SU-DHL-6 (cell line): ENCODE measurements around the gene GAB4.

Source experiments
- H2AFZ ChIP-seq: fragments of 200-600 bp; sonication (generic); 2 replicates; pipeline ENCODE4 v1.6.1; 2014; ENCODE audit warnings: low read depth, mild to moderate bottlenecking, moderate library complexity, mixed read lengths, antibody characterized with exemption, low read length; ENCODE audit not compliant: severe bottlenecking
- H3F3A ChIP-seq: fragments of 200-600 bp; shearing (Covaris generic); 2 replicates; pipeline ENCODE4 v1.6.0; 2016; ENCODE audit warnings: antibody characterized with exemption, mild to moderate bottlenecking; ENCODE audit not compliant: insufficient read depth
- H3K27ac ChIP-seq: fragments of 200-600 bp; sonication (generic); 2 replicates; pipeline ENCODE4 v1.5.1; 2016; ENCODE audit warnings: low read depth, mild to moderate bottlenecking, low read length, moderate library complexity, mixed read lengths
- H3K27me3 ChIP-seq: fragments of 200-600 bp; sonication (generic), shearing (Covaris generic); 2 replicates; pipeline ENCODE4 v1.6.0; 2014; ENCODE audit warnings: mild to moderate bottlenecking, low read length
- H3K36me3 ChIP-seq: fragments of 200-600 bp; sonication (generic); 2 replicates; pipeline ENCODE4 v1.6.1; 2014; ENCODE audit warnings: mild to moderate bottlenecking, low read length, mixed read lengths
- H3K4me2 ChIP-seq: fragments of 300-600, 200-600 bp; shearing (Covaris generic), sonication (generic); 2 replicates; pipeline ENCODE4 v1.6.0; 2014; ENCODE audit warnings: low read length, low read depth, mild to moderate bottlenecking; ENCODE audit not compliant: poor library complexity, severe bottlenecking
- H3K4me3 ChIP-seq: fragments of 200-600 bp; sonication (generic); 2 replicates; pipeline ENCODE4 v1.5.1; 2014; ENCODE audit warnings: antibody characterized with exemption, low read length, mild to moderate bottlenecking, mixed read lengths; ENCODE audit not compliant: insufficient read depth, poor library complexity, severe bottlenecking
- H3K79me2 ChIP-seq: fragments of 200-600 bp; sonication (generic); 2 replicates; pipeline ENCODE4 v1.6.1; 2014; ENCODE audit warnings: mild to moderate bottlenecking, low read length, moderate library complexity; ENCODE audit not compliant: insufficient read depth
- H3K9ac ChIP-seq: fragments of 200-600 bp; sonication (generic); 2 replicates; pipeline ENCODE4 v1.7.0; 2014; ENCODE audit warnings: mild to moderate bottlenecking, low read length
- H3K9me2 ChIP-seq: fragments of 200-600 bp; sonication (generic); replicated peaks from 2 replicates; pipeline ENCODE4 v1.6.1; 2014; ENCODE audit warnings: low read length; ENCODE audit not compliant: insufficient read depth
- H3K9me3 ChIP-seq: fragments of 200-600 bp; sonication (generic); 2 replicates; pipeline ENCODE4 v1.6.1; 2014; ENCODE audit warnings: low read length, mixed read lengths; ENCODE audit not compliant: insufficient read depth
- H4K20me1 ChIP-seq: fragments of 200-600 bp; sonication (generic); 2 replicates; pipeline ENCODE4 v1.6.1; 2014; ENCODE audit warnings: low read depth, mild to moderate bottlenecking, antibody characterized with exemption, low read length, moderate library complexity, mixed read lengths
- EZH2phosphoT487 ChIP-seq: fragments of 200-600 bp; sonication (generic), shearing (Covaris generic); conservative IDR thresholded peaks from 2 replicates; pipeline ENCODE4 v1.6.1; 2018; ENCODE audit warnings: mild to moderate bottlenecking, antibody characterized with exemption, low read length, moderate library complexity, mixed read lengths
- TF ChIP-seq, protein P1 (sequence below): fragments of 200-600 bp; sonication (generic); IDR thresholded peaks from one replicate; pipeline ENCODE4 v1.5.1; 2017; ENCODE audit warnings: antibody characterized with exemption, mild to moderate bottlenecking, low read length, moderate library complexity; ENCODE audit not compliant: insufficient read depth, poor library complexity, severe bottlenecking

Gene GAB4

DNA sequence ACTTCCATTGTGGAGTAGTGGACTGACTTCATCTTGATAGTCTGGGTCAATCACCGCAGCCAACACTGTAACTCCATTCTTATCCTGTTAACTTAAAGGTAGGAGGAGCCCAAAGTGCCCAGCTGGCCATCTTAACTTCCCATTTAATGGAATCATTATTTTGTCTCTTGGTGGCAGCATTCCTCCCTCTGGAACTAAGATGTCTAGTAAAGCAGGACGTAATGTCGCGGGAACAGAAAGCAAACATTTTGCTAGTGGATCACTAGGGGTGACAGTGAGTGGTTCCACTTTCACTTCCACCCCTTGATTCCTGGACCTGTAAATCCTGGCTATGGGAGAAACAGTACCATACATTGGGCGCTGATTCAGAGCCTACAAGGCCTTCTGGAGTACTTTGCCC is 71.4 kb downstream of the GAB4 start:
- H2AFZ ChIP-seq, result no peak overlapping the region
- H3K27ac ChIP-seq, result no peak overlapping the region
- H3K9me2 ChIP-seq, result no peaks in the 10 kb centered on the region
- no peaks in the 10 kb centered on the region for H3K79me2 ChIP-seq
- H3K9ac ChIP-seq, result no peak overlapping the region
- H3K4me3 ChIP-seq, result no peak overlapping the region
- no peaks in the 10 kb centered on the region for H3K9me3 ChIP-seq
- no peaks in the 10 kb centered on the region for H3K36me3 ChIP-seq
- H3K27me3 ChIP-seq, result no peaks in the 10 kb centered on the region
- H3K4me2 ChIP-seq, result no peak overlapping the region
- H3F3A ChIP-seq, result no peaks in the 10 kb centered on the region
- TF ChIP-seq, protein P1, sequence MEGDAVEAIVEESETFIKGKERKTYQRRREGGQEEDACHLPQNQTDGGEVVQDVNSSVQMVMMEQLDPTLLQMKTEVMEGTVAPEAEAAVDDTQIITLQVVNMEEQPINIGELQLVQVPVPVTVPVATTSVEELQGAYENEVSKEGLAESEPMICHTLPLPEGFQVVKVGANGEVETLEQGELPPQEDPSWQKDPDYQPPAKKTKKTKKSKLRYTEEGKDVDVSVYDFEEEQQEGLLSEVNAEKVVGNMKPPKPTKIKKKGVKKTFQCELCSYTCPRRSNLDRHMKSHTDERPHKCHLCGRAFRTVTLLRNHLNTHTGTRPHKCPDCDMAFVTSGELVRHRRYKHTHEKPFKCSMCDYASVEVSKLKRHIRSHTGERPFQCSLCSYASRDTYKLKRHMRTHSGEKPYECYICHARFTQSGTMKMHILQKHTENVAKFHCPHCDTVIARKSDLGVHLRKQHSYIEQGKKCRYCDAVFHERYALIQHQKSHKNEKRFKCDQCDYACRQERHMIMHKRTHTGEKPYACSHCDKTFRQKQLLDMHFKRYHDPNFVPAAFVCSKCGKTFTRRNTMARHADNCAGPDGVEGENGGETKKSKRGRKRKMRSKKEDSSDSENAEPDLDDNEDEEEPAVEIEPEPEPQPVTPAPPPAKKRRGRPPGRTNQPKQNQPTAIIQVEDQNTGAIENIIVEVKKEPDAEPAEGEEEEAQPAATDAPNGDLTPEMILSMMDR, result no peak
- TF ChIP-seq EZH2phosphoT487, result no peak
- H4K20me1 ChIP-seq, result no peaks in the 10 kb centered on the region

DNA sequence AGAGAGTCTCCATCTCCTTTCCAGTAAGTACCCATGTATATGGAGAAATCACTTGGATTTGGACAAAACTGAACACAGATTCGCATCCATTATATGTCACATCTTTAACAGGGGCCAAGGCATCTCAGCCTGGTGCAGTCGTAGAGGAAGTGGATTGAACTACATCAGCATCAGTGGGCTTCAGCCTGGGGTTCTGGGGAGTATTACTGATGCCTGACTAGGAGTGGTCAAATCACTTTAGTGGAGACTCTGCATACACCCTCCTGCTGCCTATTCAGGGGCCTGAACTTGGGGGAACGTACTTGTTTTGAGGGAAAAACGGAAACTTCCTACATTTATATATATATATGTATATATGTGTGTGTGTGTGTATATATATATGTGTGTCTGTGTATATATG is 72.8 kb downstream of the GAB4 start:
- no peak overlapping the region for H3K4me2 ChIP-seq
- H2AFZ ChIP-seq, result no peak overlapping the region
- no peaks in the 10 kb centered on the region for H3K27me3 ChIP-seq
- H3K36me3 ChIP-seq, result no peaks in the 10 kb centered on the region
- no peak for TF ChIP-seq EZH2phosphoT487
- TF ChIP-seq, protein P1, result no peak
- no peaks in the 10 kb centered on the region for H3K9me2 ChIP-seq
- H4K20me1 ChIP-seq, result no peaks in the 10 kb centered on the region
- H3K27ac ChIP-seq, result no peak overlapping the region
- H3K9me3 ChIP-seq, result no peaks in the 10 kb centered on the region
- no peaks in the 10 kb centered on the region for H3K79me2 ChIP-seq
- no peak overlapping the region for H3K9ac ChIP-seq
- no peaks in the 10 kb centered on the region for H3F3A ChIP-seq
- no peak overlapping the region for H3K4me3 ChIP-seq

DNA sequence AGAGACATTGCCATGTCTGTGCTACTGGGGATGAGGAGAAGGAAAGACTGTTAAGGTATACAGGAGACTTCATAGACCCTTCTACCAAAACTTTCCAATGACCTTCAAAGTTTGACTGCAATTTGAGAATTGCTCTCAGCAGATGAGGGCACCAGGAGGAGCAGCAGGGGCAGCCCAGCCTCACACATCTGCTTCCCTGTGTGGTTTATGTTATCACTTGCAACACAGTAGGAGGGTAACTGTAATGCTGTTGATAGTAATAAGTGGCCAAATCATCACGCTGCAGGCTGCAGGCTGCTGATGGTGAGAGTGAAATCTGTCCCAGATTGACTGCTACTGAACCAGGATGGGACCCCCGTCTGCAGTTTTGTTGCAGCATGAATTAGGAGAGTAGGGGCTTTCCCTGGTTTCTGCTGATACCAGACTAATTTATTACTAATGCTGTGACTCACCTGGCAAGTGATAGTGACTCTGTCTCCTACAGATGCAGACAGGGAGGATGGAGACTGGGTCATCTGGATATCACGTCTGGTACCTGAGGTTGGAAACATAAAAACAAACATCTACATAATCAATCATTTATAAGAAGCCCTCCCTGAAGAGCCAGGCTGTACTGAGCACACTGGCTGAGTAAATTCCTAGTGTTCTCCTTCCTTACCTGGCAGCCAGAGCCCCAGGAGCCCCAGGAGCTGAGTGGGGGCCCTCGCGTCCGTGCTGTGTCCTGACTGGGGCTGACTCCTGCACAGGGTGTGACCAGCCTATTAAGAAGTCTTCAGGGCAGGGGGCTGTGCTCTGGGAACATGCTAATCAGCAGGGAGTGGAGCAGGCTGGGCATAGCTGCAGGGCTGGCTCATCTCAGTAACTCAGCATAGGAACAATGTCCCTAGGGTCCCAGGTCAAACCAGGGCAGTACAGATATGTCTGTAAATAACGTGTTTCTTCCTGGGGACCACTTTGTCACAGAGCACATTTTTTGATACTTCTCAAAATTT is 74.4 kb downstream of the GAB4 start:
- Histone ChIP-seq H3F3A (no peaks in the 10 kb centered on the region), H3K4me3 (no peak overlapping the region), H4K20me1 (no peaks in the 10 kb centered on the region), H3K36me3 (no peaks in the 10 kb centered on the region), H3K9ac (no peak overlapping the region), H2AFZ (no peak overlapping the region), H3K27me3 (no peaks in the 10 kb centered on the region), H3K27ac (no peak overlapping the region), H3K79me2 (no peaks in the 10 kb centered on the region), H3K4me2 (no peak overlapping the region), H3K9me2 (no peaks in the 10 kb centered on the region), H3K9me3 (no peaks in the 10 kb centered on the region)
- TF ChIP-seq, protein P1, result no peak
- TF ChIP-seq EZH2phosphoT487, result no peak
